Loucy (cell line): ENCODE data around the gene OR4N5.

Source experiments
- H2AFZ ChIP-seq: fragments of 200-600 bp; sonication (generic); 2 replicates; pipeline ENCODE4 v1.6.0; 2016; ENCODE audit warnings: antibody characterized with exemption, mild to moderate bottlenecking, low read length, moderate library complexity
- H3F3A ChIP-seq: fragments of 200-600 bp; 2 replicates; pipeline ENCODE4 v1.6.0; 2016; ENCODE audit warnings: antibody characterized with exemption, low read depth, mild to moderate bottlenecking
- H3K27me3 ChIP-seq: fragments of 200-600 bp; sonication (generic); 2 replicates; pipeline ENCODE4 v1.6.1; 2014; ENCODE audit warnings: low read length, mild to moderate bottlenecking; ENCODE audit not compliant: insufficient read depth, poor library complexity, severe bottlenecking
- H3K36me3 ChIP-seq: fragments of 200-600 bp; sonication (generic); 2 replicates; pipeline ENCODE4 v1.6.1; 2016; ENCODE audit warnings: low read length; ENCODE audit not compliant: insufficient read depth
- H3K4me1 ChIP-seq: fragments of 200-600 bp; sonication (generic); 2 replicates; pipeline ENCODE4 v1.5.1; 2014; ENCODE audit warnings: low read length, mild to moderate bottlenecking; ENCODE audit not compliant: insufficient read depth, poor library complexity, severe bottlenecking
- H3K4me2 ChIP-seq: fragments of 200-600 bp; sonication (generic); 2 replicates; pipeline ENCODE4 v1.6.0; 2014; ENCODE audit warnings: antibody characterized with exemption, low read length, low read depth, mild to moderate bottlenecking; ENCODE audit not compliant: poor library complexity, severe bottlenecking
- H3K4me3 ChIP-seq: fragments of 200-600 bp; sonication (generic); 2 replicates; pipeline ENCODE4 v1.5.1; 2014; ENCODE audit warnings: low read length, mild to moderate bottlenecking, mixed read lengths; ENCODE audit not compliant: poor library complexity, severe bottlenecking
- H3K79me2 ChIP-seq: fragments of 200-600 bp; sonication (generic); 2 replicates; pipeline ENCODE4 v1.6.1; 2014; ENCODE audit warnings: low read length; ENCODE audit not compliant: insufficient read depth
- H3K9ac ChIP-seq: fragments of 200-600 bp; sonication (generic); 2 replicates; pipeline ENCODE4 v1.6.0; 2014; ENCODE audit warnings: mild to moderate bottlenecking, low read depth, low read length, moderate library complexity; ENCODE audit not compliant: poor library complexity, severe bottlenecking
- H3K9me2 ChIP-seq: fragments of 200-600 bp; sonication (generic); replicated peaks from 2 replicates; pipeline ENCODE4 v1.6.1; 2016; ENCODE audit warnings: low read depth, low read length, mixed read lengths
- H3K9me3 ChIP-seq: fragments of 200-600 bp; sonication (generic); 2 replicates; pipeline ENCODE4 v1.6.1; 2014; ENCODE audit warnings: mild to moderate bottlenecking, antibody characterized with exemption, low read length, low read depth; ENCODE audit not compliant: insufficient read depth
- H4K20me1 ChIP-seq: fragments of 200-600 bp; sonication (generic); 2 replicates; pipeline ENCODE4 v1.6.0; 2014; ENCODE audit warnings: antibody characterized with exemption, low read length, mild to moderate bottlenecking; ENCODE audit not compliant: insufficient read depth, poor library complexity, severe bottlenecking
- CTCF ChIP-seq: fragments of 200-600 bp; sonication (generic); conservative IDR thresholded peaks from 2 replicates; pipeline ENCODE4 v1.5.1; 2014; ENCODE audit warnings: mild to moderate bottlenecking, antibody characterized with exemption, low read length
- EZH2phosphoT487 ChIP-seq: fragments of 200-600 bp; IDR thresholded peaks from 2 replicates; pipeline ENCODE4 v1.6.1; 2018; ENCODE audit warnings: antibody characterized with exemption, mild to moderate bottlenecking, moderate library complexity, borderline replicate concordance

OR4N5 gene

GRCh38 chr14:20118795-20119194 is 19.8 kb upstream of the OR4N5 start:
- no peak overlapping the region for H3K4me2 ChIP-seq

GRCh38 chr14:20143911-20144310 is 5.3 kb downstream of the OR4N5 start:
- H3K9me3 ChIP-seq: no peaks in the 10 kb centered on the region
- H3F3A ChIP-seq: no peaks in the 10 kb centered on the region
- H3K27me3 ChIP-seq: no peaks in the 10 kb centered on the region
- no peak overlapping the region for H3K4me2 ChIP-seq
- no peak overlapping the region for H3K9ac ChIP-seq
- no peak overlapping the region for H3K4me3 ChIP-seq
- no peaks in the 10 kb centered on the region for H3K79me2 ChIP-seq
- H3K4me1 ChIP-seq: no peaks in the 10 kb centered on the region
- H3K36me3 ChIP-seq: no peaks in the 10 kb centered on the region
- no peaks in the 10 kb centered on the region for H3K9me2 ChIP-seq
- H2AFZ ChIP-seq: no peak overlapping the region
- TF ChIP-seq CTCF: no peak; the same call in 1 of the 2 replicates
- no peak for TF ChIP-seq EZH2phosphoT487
- no peaks in the 10 kb centered on the region for H4K20me1 ChIP-seq

More at GRCh38 chr14:20118795-20119194, 19.8 kb upstream of the OR4N5 start:
- H3K27me3 ChIP-seq: no peaks in the 10 kb centered on the region
- H3K36me3 ChIP-seq: no peaks in the 10 kb centered on the region
- H2AFZ ChIP-seq: no peak overlapping the region
- no peaks in the 10 kb centered on the region for H3K79me2 ChIP-seq
- no peak overlapping the region for H3K9ac ChIP-seq
- H3K9me2 ChIP-seq: no peaks in the 10 kb centered on the region
- peaks cover 4% of the 10 kb centered on the region; the same call in 1 of the 2 replicates for H3K9me3 ChIP-seq
- H3K4me3 ChIP-seq: no peak overlapping the region
- no peaks in the 10 kb centered on the region for H3K4me1 ChIP-seq
- H4K20me1 ChIP-seq: no peaks in the 10 kb centered on the region
- TF ChIP-seq CTCF (no peak), EZH2phosphoT487 (no peak)
- H3F3A ChIP-seq: no peaks in the 10 kb centered on the region

- Histone ChIP-seq H3K4me3 (no peak overlapping the region), H3K9me3 (no peaks in the 10 kb centered on the region), H3K4me2 (no peak overlapping the region), H3F3A (no peaks in the 10 kb centered on the region), H3K9me2 (no peaks in the 10 kb centered on the region), H3K27me3 (no peaks in the 10 kb centered on the region), H3K79me2 (no peaks in the 10 kb centered on the region), H3K9ac (no peak overlapping the region), H3K36me3 (no peaks in the 10 kb centered on the region), H3K4me1 (no peaks in the 10 kb centered on the region), H2AFZ (no peak overlapping the region), H4K20me1 (no peaks in the 10 kb centered on the region)
- TF ChIP-seq CTCF (no peak), EZH2phosphoT487 (no peak)
Measured at GRCh38 chr14:20144820-20145219, 6.2 kb downstream of the OR4N5 start.
